DOHH2 (cell line): ENCODE measurements around the gene ZNF790.

Source experiments
- H3F3A ChIP-seq: fragments of 200-600 bp; sonication (generic), shearing (Covaris generic); 2 replicates; pipeline ENCODE4 v1.6.0; 2016; ENCODE audit warnings: antibody characterized with exemption, mild to moderate bottlenecking; ENCODE audit not compliant: control insufficient read depth, insufficient read depth
- H3K27ac ChIP-seq: fragments of 200-600 bp; sonication (generic); 2 replicates; pipeline ENCODE4 v1.5.1; 2014; ENCODE audit warnings: low read depth, mild to moderate bottlenecking, low read length, moderate library complexity
- H3K27me3 ChIP-seq: fragments of 200-600 bp; sonication (generic); 2 replicates; pipeline ENCODE4 v1.6.1; 2014; ENCODE audit warnings: mild to moderate bottlenecking, low read length, mixed read lengths; ENCODE audit not compliant: control insufficient read depth
- H3K36me3 ChIP-seq: fragments of 200-600 bp; sonication (generic); 2 replicates; pipeline ENCODE4 v1.6.1; 2014; ENCODE audit warnings: mild to moderate bottlenecking, low read length, moderate library complexity, mixed read lengths; ENCODE audit not compliant: control insufficient read depth
- H3K4me1 ChIP-seq: fragments of 200-600 bp; sonication (generic); 2 replicates; pipeline ENCODE4 v1.6.1; 2014; ENCODE audit warnings: mild to moderate bottlenecking, low read length, mixed read lengths; ENCODE audit not compliant: control insufficient read depth
- H3K4me2 ChIP-seq: fragments of 200-600 bp; sonication (generic); 2 replicates; pipeline ENCODE4 v1.6.0; 2014; ENCODE audit warnings: mild to moderate bottlenecking, low read length, moderate library complexity
- H3K4me3 ChIP-seq: fragments of 200-600 bp; sonication (generic); 2 replicates; pipeline ENCODE4 v1.5.1; 2014; ENCODE audit warnings: mild to moderate bottlenecking, low read length, mixed read lengths
- H3K79me2 ChIP-seq: fragments of 200-600 bp; sonication (generic); 2 replicates; pipeline ENCODE4 v1.6.1; 2014; ENCODE audit warnings: mild to moderate bottlenecking, low read length, mixed read lengths; ENCODE audit not compliant: control insufficient read depth
- H3K9me2 ChIP-seq: fragments of 200-600 bp; sonication (generic); replicated peaks from 2 replicates; pipeline ENCODE4 v1.6.1; 2014; ENCODE audit warnings: mild to moderate bottlenecking, low read length, mixed read lengths; ENCODE audit not compliant: control insufficient read depth
- H3K9me3 ChIP-seq: fragments of 200-600 bp; sonication (generic); 2 replicates; pipeline ENCODE4 v1.6.1; 2014; ENCODE audit warnings: antibody characterized with exemption, low read length, mixed read lengths; ENCODE audit not compliant: control insufficient read depth, insufficient read depth
- H4K20me1 ChIP-seq: fragments of 200-600 bp; sonication (generic); 2 replicates; pipeline ENCODE4 v1.6.0; 2014; ENCODE audit warnings: low read depth, mild to moderate bottlenecking, antibody characterized with exemption, low read length, moderate library complexity; ENCODE audit not compliant: control insufficient read depth, insufficient read depth
- CTCF ChIP-seq: fragments of 200-600 bp; sonication (generic); IDR thresholded peaks from one replicate; pipeline ENCODE4 v1.5.1; 2014; ENCODE audit warnings: antibody characterized with exemption, mild to moderate bottlenecking, low read depth, low read length; ENCODE audit not compliant: poor library complexity, severe bottlenecking
- EZH2phosphoT487 ChIP-seq: fragments of 200-600 bp; sonication (generic); IDR thresholded peaks from 2 replicates; pipeline ENCODE4 v1.6.1; 2017; ENCODE audit warnings: borderline replicate concordance, mild to moderate bottlenecking, antibody characterized with exemption, low read length, moderate library complexity, mixed read lengths

Gene ZNF790

GRCh38 chr19:36850559-36851442, 12.6 kb upstream of the ZNF790 start, which contains the start of gene ZNF345:
ZNF345 (plus strand) TSS chr19:36850876; CDS start chr19:36876831, 25,955 bp downstream.
- peaks cover 19% of the 10 kb centered on the region for H3K9me3 ChIP-seq
- peak within 1 kb of the TSS; percentile 85 for H3K4me3 ChIP-seq

GRCh38 chr19:36849701-36850558, 11.7 kb upstream of the ZNF790 start:
- Histone ChIP-seq H3K4me2 (peak overlapping the region; percentile 78), H3K9me2 (no peaks in the 10 kb centered on the region), H4K20me1 (no peaks in the 10 kb centered on the region), H3K4me3 (peak overlapping the region; percentile 85), H3K36me3 (no peaks in the 10 kb centered on the region), H3F3A (no peaks in the 10 kb centered on the region), H3K4me1 (peaks cover 18% of the 10 kb centered on the region), H3K79me2 (no peaks in the 10 kb centered on the region), H3K27ac (no peak overlapping the region), H3K27me3 (no peaks in the 10 kb centered on the region), H3K9me3 (peaks cover 19% of the 10 kb centered on the region)
- TF ChIP-seq EZH2phosphoT487: no peak
- no peak for TF ChIP-seq CTCF

More at GRCh38 chr19:36850559-36851442, 12.6 kb upstream of the ZNF790 start, which contains the start of gene ZNF345:
- Histone ChIP-seq H4K20me1 (no peaks in the 10 kb centered on the region), H3K4me2 (peak within 1 kb of the TSS; percentile 78), H3K27ac (no peak within 1 kb of the TSS), H3K79me2 (no peaks in the 10 kb centered on the region), H3K4me1 (peaks cover 18% of the 10 kb centered on the region), H3K36me3 (no peaks in the 10 kb centered on the region), H3F3A (no peaks in the 10 kb centered on the region), H3K9me2 (no peaks in the 10 kb centered on the region), H3K27me3 (no peaks in the 10 kb centered on the region)
- no peak for TF ChIP-seq EZH2phosphoT487
- no peak for TF ChIP-seq CTCF

- peaks cover 18% of the 10 kb centered on the region for H3K4me1 ChIP-seq
- H3K27ac ChIP-seq: no peak overlapping the region
- H3K4me3 ChIP-seq: no peak overlapping the region
- H3K9me3 ChIP-seq: peaks cover 19% of the 10 kb centered on the region
- no peaks in the 10 kb centered on the region for H3K36me3 ChIP-seq
- H3K4me2 ChIP-seq: no peak overlapping the region
- no peaks in the 10 kb centered on the region for H3K79me2 ChIP-seq
- H3K9me2 ChIP-seq: no peaks in the 10 kb centered on the region
- no peak for TF ChIP-seq EZH2phosphoT487
- TF ChIP-seq CTCF: no peak
- no peaks in the 10 kb centered on the region for H3K27me3 ChIP-seq
- no peaks in the 10 kb centered on the region for H4K20me1 ChIP-seq
- no peaks in the 10 kb centered on the region for H3F3A ChIP-seq
These were observed 9.8 kb upstream of the ZNF790 start for GRCh38 chr19:36847968-36848367.
